RPMI8226 (cell line): ENCODE data around the gene AMMECR1.

ENCODE experiments used
- DNase-seq: peaks from one replicate; pipeline ENCODE4 v3.0.0-alpha.2; 2015

Gene AMMECR1

GRCh38 chrX:110310896-110311295 lies 7.0 kb downstream of the AMMECR1 start:
- peak; percentile 71 for DNase-seq

- peak; percentile 61 for DNase-seq
These were observed 7.7 kb downstream of the AMMECR1 start for GRCh38 chrX:110310000-110310790.

GRCh38 chrX:110308220-110308619 lies 9.7 kb downstream of the AMMECR1 start:
- no peak for DNase-seq

- no peak for DNase-seq
These were observed 13.0 kb downstream of the AMMECR1 start for GRCh38 chrX:110304884-110305283.

GRCh38 chrX:110304371-110304770 lies 13.5 kb downstream of the AMMECR1 start:
- DNase-seq = no peak

GRCh38 chrX:110302975-110303374 lies 14.9 kb downstream of the AMMECR1 start:
- DNase-seq = no peak

- no peak for DNase-seq
These were observed 16.7 kb downstream of the AMMECR1 start for GRCh38 chrX:110301194-110301593.

- DNase-seq = no peak
These were observed 23.8 kb downstream of the AMMECR1 start for GRCh38 chrX:110294087-110294486.

GRCh38 chrX:110293658-110294057 lies 24.2 kb downstream of the AMMECR1 start:
- DNase-seq = no peak

- DNase-seq = no peak
These were observed 30.3 kb downstream of the AMMECR1 start for GRCh38 chrX:110287605-110288004.

- no peak for DNase-seq
These were observed 31.8 kb downstream of the AMMECR1 start for GRCh38 chrX:110286106-110286505.

GRCh38 chrX:110284159-110284558 lies 33.7 kb downstream of the AMMECR1 start:
- no peak for DNase-seq

GRCh38 chrX:110282922-110283321 lies 35.0 kb downstream of the AMMECR1 start:
- DNase-seq = no peak

GRCh38 chrX:110281377-110281776 lies 36.5 kb downstream of the AMMECR1 start:
- no peak for DNase-seq

GRCh38 chrX:110280954-110281353 lies 36.9 kb downstream of the AMMECR1 start:
- DNase-seq = no peak

GRCh38 chrX:110277609-110278008 lies 40.3 kb downstream of the AMMECR1 start:
- DNase-seq = no peak

- peak; percentile 24 for DNase-seq
These were observed 41.1 kb downstream of the AMMECR1 start for GRCh38 chrX:110276778-110277177.

- DNase-seq = no peak
These were observed 49.0 kb downstream of the AMMECR1 start for GRCh38 chrX:110268886-110269285.

- no peak for DNase-seq
These were observed 49.5 kb downstream of the AMMECR1 start for GRCh38 chrX:110268395-110268794.

GRCh38 chrX:110267874-110268273 lies 50.0 kb downstream of the AMMECR1 start:
- DNase-seq = no peak

GRCh38 chrX:110265661-110266060 lies 52.2 kb downstream of the AMMECR1 start:
- DNase-seq = no peak

- no peak for DNase-seq
These were observed 58.8 kb downstream of the AMMECR1 start for GRCh38 chrX:110259117-110259516.

GRCh38 chrX:110258552-110258951 lies 59.3 kb downstream of the AMMECR1 start:
- no peak for DNase-seq

GRCh38 chrX:110257889-110258288 lies 60.0 kb downstream of the AMMECR1 start:
- DNase-seq = no peak

- DNase-seq = no peak
These were observed 65.2 kb downstream of the AMMECR1 start for GRCh38 chrX:110252711-110253110.
